T-helper 1 cell (primary cell): ENCODE results near the gene PCSK5.

Experiments
- DNase-seq, 5 donors: peaks; one replicate each; pipeline ENCODE4 v3.0.0-alpha.2; 2012 to 2020

PCSK5 gene

DNA sequence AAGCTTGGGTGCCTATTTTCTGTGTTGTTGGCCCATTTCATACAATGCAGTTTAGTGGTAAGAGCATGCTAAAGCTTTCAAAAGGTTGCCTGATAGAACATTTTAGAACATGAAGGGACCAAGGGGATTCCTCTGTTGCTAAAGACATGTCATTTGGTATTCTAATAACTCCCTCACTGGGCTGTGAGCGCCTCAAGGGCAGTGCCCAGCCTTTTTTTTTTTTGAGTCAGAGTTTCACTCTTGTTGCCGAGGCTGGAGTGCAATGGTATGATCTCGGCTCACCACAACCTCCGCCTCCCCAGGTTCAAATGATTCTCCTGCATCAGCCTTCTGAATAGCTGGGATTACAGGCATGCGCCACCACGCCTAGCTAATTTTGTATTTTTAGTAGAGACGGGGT lies 77.1 kb downstream of the PCSK5 start:
- no peak for DNase-seq

GRCh38 chr9:75974016-75974766 lies 83.7 kb downstream of the PCSK5 start:
- DNase-seq, result no peak

DNA sequence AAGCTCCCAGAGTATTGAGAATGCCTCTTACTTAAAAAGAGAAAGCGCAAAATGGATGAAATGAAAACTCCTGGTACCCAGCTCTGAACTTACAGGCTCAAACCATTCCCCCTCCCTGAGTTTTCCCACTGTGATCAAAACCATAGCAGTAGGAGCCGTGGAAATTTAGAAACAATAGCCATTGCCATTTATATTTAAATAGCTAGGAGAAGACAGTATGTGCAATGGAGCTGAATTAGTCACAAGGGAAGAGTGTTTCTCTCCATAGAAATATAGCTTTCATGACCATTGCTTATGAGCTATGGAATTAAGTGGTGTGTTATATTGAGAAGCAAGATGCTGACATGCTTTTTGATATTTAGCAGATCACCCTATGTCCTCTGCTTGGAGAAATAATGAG lies 84.6 kb downstream of the PCSK5 start:
- no peak for DNase-seq

DNA sequence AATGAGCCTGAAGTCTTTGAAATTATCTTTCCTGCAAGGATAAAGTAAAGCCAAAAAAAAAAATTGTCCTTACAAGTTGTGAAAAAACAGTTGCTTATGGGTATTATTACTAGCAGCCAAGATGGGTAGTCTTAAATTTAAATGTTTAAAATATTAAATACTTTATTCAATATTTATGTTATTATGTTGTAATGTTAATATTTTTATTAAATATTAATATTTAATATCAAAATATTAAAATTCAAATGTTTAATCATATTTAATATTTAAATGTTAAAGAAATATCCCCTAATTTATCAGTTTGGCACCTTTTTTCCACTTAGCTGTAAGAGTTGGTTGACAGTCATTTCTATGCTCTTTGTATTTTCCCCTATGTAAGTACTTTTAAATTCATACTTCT lies 86.1 kb downstream of the PCSK5 start:
- no peak for DNase-seq

- DNase-seq, result no peak
Measured at GRCh38 chr9:75979362-75979761, 88.9 kb downstream of the PCSK5 start.

DNA sequence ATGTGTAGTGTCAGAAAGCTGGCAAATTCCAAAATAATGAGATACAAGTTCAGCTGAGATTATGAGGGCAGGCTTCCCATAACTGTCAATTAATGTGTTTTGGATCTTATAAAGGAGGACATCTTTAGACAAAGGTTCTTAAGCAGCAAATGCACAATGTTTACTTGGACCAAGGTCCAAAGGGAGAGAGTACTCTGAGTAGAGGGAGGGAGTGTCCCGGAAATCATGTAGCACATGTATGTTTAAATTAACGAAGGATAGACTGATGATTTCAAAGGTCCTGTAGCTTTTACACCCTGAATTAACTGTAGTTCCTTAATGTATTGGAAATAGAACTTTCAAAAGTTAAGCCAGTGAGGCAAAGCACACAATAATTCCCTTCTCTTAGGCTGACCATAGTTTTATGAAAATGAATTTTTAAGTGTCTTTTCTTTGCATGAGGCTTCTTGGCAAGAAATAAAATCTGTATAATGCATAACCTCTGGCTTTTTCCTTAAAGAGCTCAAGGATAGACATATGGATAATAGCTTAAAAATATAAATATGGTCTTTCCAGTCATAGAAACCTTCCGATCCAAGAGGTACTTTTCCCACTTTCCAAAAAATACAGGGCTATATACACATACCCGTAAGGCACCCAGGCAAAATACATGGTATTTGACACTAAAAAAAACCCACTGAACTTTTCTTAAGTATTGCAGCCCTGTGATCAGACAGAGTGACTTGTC lies 93.0 kb downstream of the PCSK5 start:
- no peak for DNase-seq

GRCh38 chr9:75985515-75985914 lies 95.0 kb downstream of the PCSK5 start:
- no peak for DNase-seq

DNA sequence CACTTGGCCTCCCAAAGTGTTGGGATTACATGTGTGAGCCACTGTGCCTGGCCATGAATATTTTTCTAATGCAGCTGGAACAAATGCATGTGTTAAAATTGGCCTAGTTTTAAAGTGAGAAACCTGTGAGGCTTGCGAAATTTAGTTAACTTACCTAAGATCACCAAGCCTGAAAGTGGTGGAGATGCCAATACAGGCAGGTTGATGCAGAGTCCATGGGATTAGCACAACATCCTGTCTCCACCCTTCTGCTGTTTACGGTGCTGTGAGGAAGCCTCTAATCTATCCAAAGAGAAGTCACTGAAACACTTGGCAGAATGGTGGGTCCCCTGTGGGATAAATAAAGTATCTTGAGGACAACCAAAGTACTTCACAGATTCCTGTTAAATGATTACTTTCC lies 98.2 kb downstream of the PCSK5 start:
- DNase-seq, result no peak

DNA sequence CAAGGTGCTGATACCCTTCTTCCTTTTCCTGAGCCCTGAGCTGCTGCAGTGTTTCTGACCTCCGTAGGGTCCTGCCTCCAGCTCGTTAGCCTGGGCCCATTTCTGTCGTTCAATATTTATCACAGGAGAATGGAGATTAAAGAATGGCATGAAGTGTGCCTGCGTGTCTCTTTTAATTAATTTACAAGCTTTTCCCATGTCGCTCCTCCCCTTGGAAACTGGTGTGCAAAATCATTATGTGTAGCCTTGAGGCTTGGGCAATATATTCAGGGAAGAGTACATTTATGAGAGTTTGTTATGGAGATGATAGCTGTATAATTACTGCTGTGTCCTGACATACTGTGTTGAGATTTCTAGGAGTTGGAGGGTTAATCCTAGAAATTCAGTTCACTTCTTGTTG lies 99.7 kb downstream of the PCSK5 start:
- no peak for DNase-seq

DNA sequence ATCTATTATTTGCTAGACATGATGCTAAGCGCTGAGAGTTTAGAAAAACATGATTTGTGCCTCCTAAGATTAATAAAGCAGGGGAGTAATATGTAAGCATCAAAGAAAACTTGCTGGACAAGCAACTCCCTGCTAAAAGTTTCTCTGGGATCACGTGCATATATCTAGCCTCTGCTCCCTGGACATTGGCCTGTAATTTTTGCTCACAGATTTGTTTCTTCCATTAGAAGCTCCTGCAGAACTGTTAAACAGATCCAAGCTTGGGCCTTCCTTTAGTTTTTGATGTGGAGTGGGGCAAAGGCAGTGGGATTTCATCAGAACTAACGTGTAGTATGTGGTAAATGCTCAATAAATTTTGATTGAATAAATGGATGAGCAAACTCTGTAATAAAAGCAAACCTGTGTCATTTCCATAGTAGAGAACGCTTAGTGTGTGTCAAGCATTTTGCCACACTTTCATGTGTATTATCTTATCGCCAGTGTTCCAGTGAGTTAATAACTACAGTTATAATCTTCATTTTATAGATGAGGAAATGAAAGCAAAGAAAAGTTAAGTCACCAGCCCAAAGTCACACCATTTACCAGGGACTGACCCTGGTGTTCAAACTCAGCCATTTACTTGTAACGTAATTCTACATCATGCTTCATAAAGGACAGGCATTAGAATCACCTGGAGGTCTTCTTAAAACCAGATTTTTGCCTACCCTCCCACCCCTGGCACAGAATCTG lies 100.3 kb downstream of the PCSK5 start:
- no peak for DNase-seq

DNA sequence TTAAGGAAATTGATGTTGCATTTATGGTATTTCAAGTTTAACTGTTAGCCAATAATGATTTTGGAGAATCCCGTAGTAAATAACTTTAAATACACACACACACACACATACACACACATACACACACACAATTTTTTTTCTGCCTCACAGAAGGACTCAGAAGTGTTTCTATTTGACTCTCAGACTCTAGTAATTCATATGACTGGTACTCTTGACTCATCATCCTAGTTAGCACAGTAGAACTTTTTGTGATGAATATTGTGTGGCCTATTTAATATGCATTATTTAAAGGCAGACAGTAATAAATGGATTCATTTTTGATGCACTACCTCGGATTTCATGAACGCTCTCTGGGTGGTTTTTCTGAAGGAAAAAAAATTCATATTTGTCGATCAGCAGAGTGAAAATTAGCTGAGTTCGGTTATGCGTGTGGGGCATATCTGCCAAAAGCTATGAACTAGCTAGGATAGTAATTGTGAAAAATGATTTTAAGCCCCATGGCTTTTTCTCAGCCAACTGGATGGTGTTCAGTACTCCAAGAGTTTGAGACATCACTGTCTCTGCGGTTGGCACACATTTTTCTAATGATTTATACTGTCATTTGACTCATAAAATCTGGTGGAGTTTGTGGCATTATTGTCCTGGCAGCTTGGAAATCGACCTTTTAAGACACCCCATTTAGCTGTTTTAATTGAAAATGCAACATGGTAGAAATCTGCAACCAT lies 102.2 kb downstream of the PCSK5 start:
- DNase-seq, result no peak

DNA sequence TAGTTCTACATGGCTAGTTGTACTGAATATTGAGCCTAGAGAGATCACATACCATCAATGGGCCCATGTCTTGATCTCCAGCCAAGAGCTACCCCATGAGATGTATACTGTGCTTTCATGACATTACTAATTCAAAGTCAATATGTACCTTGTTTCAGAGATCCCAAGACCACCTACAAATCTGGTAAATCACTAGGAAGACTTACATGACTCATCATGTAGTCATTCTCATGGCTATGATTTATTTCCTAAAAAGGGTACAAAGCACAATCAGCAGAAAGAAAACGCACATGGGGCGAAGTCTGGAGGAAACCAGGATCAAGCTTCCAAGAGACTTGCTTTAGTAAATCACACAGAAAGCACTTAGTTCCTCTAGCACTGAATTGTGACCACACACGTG lies 103.0 kb downstream of the PCSK5 start:
- no peak for DNase-seq

GRCh38 chr9:75995066-75995465 lies 104.6 kb downstream of the PCSK5 start:
- DNase-seq, result no peak

DNA sequence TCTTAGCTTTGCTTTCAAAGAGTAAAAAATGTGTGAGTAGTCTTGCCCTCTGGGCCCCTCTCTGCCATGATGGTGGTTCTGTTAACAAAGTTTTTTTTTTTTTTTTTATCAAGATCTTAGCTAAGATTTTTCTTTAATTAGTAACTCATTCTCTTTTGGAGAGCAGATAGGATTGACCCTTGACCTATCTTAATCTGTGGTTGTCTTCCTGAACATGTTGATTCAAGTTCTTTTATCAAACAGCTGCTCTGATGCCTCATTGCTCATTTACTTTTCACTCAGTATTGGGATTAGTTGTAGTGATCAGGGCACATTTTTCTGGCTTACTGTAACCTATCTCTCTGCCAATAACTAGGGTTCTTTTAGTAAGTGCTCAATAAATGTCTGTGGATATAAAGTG lies 106.3 kb downstream of the PCSK5 start:
- DNase-seq, result no peak

DNA sequence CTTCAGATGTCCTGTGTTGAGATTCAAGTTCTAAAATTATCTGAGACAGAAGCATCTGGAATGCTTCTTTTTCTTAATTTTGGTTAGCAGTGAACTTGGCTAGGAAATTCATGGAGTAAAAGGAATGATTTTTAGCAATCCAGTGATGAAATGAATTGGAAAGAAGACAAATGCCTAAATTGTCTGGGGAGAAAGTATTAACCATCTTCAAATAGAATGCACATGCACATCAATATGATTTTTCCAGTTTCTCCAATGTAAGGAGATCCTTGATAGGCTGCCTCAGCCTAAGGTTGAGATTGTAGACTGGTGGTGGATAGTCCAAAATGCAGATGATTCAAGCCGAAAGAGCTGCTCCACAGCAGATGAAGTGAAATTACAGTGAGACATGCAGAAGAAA lies 106.7 kb downstream of the PCSK5 start:
- DNase-seq, result no peak

GRCh38 chr9:75998096-75998780 lies 107.8 kb downstream of the PCSK5 start:
- DNase-seq, result no peak

DNA sequence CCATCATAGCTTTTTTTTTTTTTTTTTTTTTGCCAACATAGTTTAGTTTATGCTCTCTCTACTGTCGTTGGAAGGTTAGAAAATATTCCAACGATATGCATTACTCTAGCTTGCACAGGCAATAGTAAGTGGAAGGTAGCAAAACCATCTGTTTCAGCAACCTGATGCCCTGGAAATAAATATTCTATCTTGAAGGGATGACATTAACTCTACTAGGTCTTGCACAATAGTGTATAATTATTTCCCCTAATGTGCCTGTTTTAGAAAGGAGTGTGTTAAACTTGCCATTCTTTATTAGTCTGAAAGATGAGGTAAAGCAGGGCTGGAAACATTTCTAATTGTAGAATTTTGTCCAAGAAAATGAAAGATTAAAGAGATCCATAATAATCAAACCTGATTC lies 111.0 kb downstream of the PCSK5 start:
- no peak for DNase-seq

DNA sequence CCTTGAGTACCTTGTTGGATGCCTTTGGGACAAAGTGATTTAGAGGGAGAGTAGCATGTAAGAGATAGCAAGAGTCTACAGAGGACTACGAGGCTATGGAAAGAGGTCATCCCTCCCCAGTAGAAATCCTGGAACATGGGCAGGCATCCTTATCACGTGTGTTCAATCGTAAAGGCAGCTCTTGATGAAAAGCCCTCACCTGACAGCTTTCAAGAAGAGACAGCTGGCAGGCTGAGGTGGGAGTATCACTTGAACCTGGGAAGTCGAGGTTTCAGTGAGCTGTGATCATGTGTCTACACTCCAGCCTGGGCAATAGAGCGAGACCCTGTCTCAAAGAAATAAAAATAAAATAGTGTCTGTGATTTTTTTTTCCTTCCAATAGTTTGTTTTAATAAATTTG lies 112.6 kb downstream of the PCSK5 start:
- no peak for DNase-seq

GRCh38 chr9:76004526-76004925 lies 114.1 kb downstream of the PCSK5 start:
- DNase-seq, result no peak

GRCh38 chr9:76007935-76008334 lies 117.5 kb downstream of the PCSK5 start:
- DNase-seq, result no peak

DNA sequence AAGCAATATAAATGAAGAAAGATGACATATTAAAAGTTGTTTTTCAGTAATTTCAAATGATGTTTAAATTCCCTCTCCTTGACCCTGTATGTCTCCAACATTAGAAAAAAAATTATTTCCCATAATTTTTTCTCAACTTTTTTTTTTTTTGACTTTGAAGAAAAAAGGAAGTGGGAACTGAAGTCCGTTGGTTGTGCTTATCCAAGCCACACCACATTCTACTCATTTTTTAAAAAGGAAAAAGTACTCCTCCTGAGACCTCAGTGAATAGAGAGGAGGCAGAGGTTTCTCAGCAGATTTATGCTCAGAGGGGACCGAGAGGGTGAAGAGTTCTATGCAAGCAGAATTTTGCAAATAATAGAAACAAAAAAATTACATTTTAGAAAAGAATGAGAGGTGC lies 123.3 kb downstream of the PCSK5 start:
- no peak for DNase-seq

GRCh38 chr9:76018235-76018634 lies 127.8 kb downstream of the PCSK5 start:
- DNase-seq, result peak in 1 of 5 donors; percentile 22

DNA sequence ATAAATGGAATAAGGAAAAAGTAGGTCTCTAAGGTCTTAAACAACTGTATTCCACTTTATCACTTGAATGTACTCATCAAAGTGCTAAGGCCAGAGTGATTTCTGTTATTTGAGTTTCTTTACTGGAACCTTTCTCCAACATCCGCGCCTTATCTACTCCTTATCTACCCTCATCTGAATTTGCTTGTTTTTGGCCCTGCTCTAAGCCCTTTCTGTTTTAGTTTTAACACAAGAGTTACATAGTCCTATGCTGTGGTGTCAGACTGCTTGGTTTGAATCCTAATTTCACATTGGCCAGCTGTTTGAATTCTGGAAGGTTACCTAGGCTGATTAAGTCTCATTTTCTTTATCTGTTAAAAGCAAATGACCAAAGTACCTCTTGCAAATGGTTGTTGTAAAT lies 128.3 kb downstream of the PCSK5 start:
- peak in 1 of 5 donors; percentile 32 for DNase-seq
